ENCODE measurements around the gene PARN.
"Not testable (repeated sequence)": the region's sequence is repeated elsewhere in the genome, so short reads cannot be mapped to it uniquely, and the experiment has no call there.

The PARN gene

GRCh38 chr16:14405611-14406537 lies 224.2 kb downstream of the PARN start:
- H3K4me3 Mint-ChIP-seq, result no peak overlapping the region
- H3K4me1 Mint-ChIP-seq, result peaks cover 4% of the 10 kb centered on the region
- H3K27me3 Mint-ChIP-seq, result peaks cover 3% of the 10 kb centered on the region
- peak; percentile 40 for DNase-seq
- CTCF ChIA-PET, result no interaction called here
- no peak overlapping the region for H3K27ac Mint-ChIP-seq
- no peaks in the 10 kb centered on the region for H3K36me3 Mint-ChIP-seq
- no peaks in the 10 kb centered on the region for H3K9me3 Mint-ChIP-seq

- H3K4me1 Mint-ChIP-seq, H3K9me3 Mint-ChIP-seq, H3K27ac Mint-ChIP-seq, H3K27me3 Mint-ChIP-seq, DNase-seq, H3K36me3 Mint-ChIP-seq, H3K4me3 Mint-ChIP-seq: not testable (repeated sequence)
- CTCF ChIA-PET, result interaction anchor here (0.6 kb wide), 1 partner anchor 151 kb away, joined by 3 read pairs; no protein-coding TSS in a partner anchor
These were observed 227.1 kb downstream of the PARN start for GRCh38 chr16:14403001-14403389.

GRCh38 chr16:14402114-14403000 lies 227.7 kb downstream of the PARN start:
- DNase-seq, H3K9me3 Mint-ChIP-seq, H3K36me3 Mint-ChIP-seq, H3K4me3 Mint-ChIP-seq, H3K27ac Mint-ChIP-seq, H3K27me3 Mint-ChIP-seq, H3K4me1 Mint-ChIP-seq, CTCF ChIA-PET: not testable (repeated sequence)

GRCh38 chr16:14401711-14402061 lies 228.4 kb downstream of the PARN start:
- DNase-seq, H3K4me3 Mint-ChIP-seq, H3K9me3 Mint-ChIP-seq, H3K27ac Mint-ChIP-seq, H3K4me1 Mint-ChIP-seq, H3K36me3 Mint-ChIP-seq, H3K27me3 Mint-ChIP-seq, CTCF ChIA-PET: not testable (repeated sequence)

- H3K4me1 Mint-ChIP-seq, DNase-seq, CTCF ChIA-PET, H3K27me3 Mint-ChIP-seq, H3K36me3 Mint-ChIP-seq, H3K4me3 Mint-ChIP-seq, H3K9me3 Mint-ChIP-seq, H3K27ac Mint-ChIP-seq: not testable (repeated sequence)
These were observed 228.9 kb downstream of the PARN start for GRCh38 chr16:14400978-14401710.

- Mint-ChIP-seq H3K4me1 (peaks cover 3% of the 10 kb centered on the region), H3K9me3 (no peaks in the 10 kb centered on the region), H3K27ac (no peak overlapping the region), H3K27me3 (peaks cover 3% of the 10 kb centered on the region), H3K4me3 (no peak overlapping the region), H3K36me3 (no peaks in the 10 kb centered on the region)
- no peak for DNase-seq
- CTCF ChIA-PET, result no interaction called here
These were observed 229.6 kb downstream of the PARN start for GRCh38 chr16:14400285-14400977.

GRCh38 chr16:14399378-14400284 lies 230.4 kb downstream of the PARN start:
- CTCF ChIA-PET, result no interaction called here
- Mint-ChIP-seq H3K36me3 (no peaks in the 10 kb centered on the region), H3K9me3 (no peaks in the 10 kb centered on the region), H3K4me3 (no peak overlapping the region), H3K27ac (no peak overlapping the region), H3K27me3 (peaks cover 3% of the 10 kb centered on the region), H3K4me1 (no peaks in the 10 kb centered on the region)
- DNase-seq, result no peak

- no peaks in the 10 kb centered on the region for H3K9me3 Mint-ChIP-seq
- no peaks in the 10 kb centered on the region for H3K4me1 Mint-ChIP-seq
- no peak overlapping the region for H3K4me3 Mint-ChIP-seq
- H3K27ac Mint-ChIP-seq, result no peak overlapping the region
- no peak for DNase-seq
- H3K36me3 Mint-ChIP-seq, result no peaks in the 10 kb centered on the region
- peaks cover 3% of the 10 kb centered on the region for H3K27me3 Mint-ChIP-seq
- CTCF ChIA-PET, result interaction anchor here (0.7 kb wide), 1 partner anchor 11 kb away, joined by 3 read pairs; no protein-coding TSS in a partner anchor
These were observed 231.9 kb downstream of the PARN start for GRCh38 chr16:14398014-14398717.

- CTCF ChIA-PET, H3K4me1 Mint-ChIP-seq, H3K27ac Mint-ChIP-seq, H3K4me3 Mint-ChIP-seq, H3K36me3 Mint-ChIP-seq, DNase-seq, H3K9me3 Mint-ChIP-seq, H3K27me3 Mint-ChIP-seq: not testable (repeated sequence)
These were observed 234.3 kb downstream of the PARN start for GRCh38 chr16:14395710-14396304.

GRCh38 chr16:14394834-14395233 lies 235.2 kb downstream of the PARN start:
- CTCF ChIA-PET, result no interaction called here
- Mint-ChIP-seq H3K27ac (no peak overlapping the region), H3K4me3 (no peak overlapping the region), H3K9me3 (no peaks in the 10 kb centered on the region), H3K4me1 (no peaks in the 10 kb centered on the region), H3K36me3 (no peaks in the 10 kb centered on the region), H3K27me3 (peaks cover 4% of the 10 kb centered on the region)
- DNase-seq, result no peak

GRCh38 chr16:14392960-14393359 lies 237.1 kb downstream of the PARN start:
- Mint-ChIP-seq H3K9me3 (no peaks in the 10 kb centered on the region), H3K4me3 (no peak overlapping the region), H3K36me3 (no peaks in the 10 kb centered on the region), H3K27me3 (peaks cover 7% of the 10 kb centered on the region), H3K27ac (no peak overlapping the region), H3K4me1 (no peaks in the 10 kb centered on the region)
- no peak for DNase-seq
- CTCF ChIA-PET, result no interaction called here

GRCh38 chr16:14389359-14389758 lies 240.7 kb downstream of the PARN start:
- no peaks in the 10 kb centered on the region for H3K4me1 Mint-ChIP-seq
- no peak overlapping the region for H3K4me3 Mint-ChIP-seq
- DNase-seq, result no peak
- CTCF ChIA-PET, result interaction anchor here (1.8 kb wide), 1 partner anchor 70 kb away, joined by 4 read pairs; no protein-coding TSS in a partner anchor
- H3K27ac Mint-ChIP-seq, result no peak overlapping the region
- no peaks in the 10 kb centered on the region for H3K36me3 Mint-ChIP-seq
- peaks cover 12% of the 10 kb centered on the region for H3K27me3 Mint-ChIP-seq
- no peaks in the 10 kb centered on the region for H3K9me3 Mint-ChIP-seq
